GM23248 (cell line): ENCODE measurements around the gene CPSF2.

ENCODE experiments used
- EZH2 ChIP-seq: fragments of 200-600 bp; sonication (generic); IDR thresholded peaks from 2 replicates; pipeline ENCODE4 v1.6.1; 2018; ENCODE audit warnings: antibody characterized with exemption, mild to moderate bottlenecking; ENCODE audit not compliant: insufficient read depth, poor library complexity, severe bottlenecking
- EZH2phosphoT487 ChIP-seq: fragments of 200-600 bp; sonication (generic); IDR thresholded peaks from 2 replicates; pipeline ENCODE4 v1.6.1; 2018; ENCODE audit warnings: antibody characterized with exemption, moderate library complexity, mild to moderate bottlenecking, low read depth; ENCODE audit not compliant: insufficient read depth

DNA sequence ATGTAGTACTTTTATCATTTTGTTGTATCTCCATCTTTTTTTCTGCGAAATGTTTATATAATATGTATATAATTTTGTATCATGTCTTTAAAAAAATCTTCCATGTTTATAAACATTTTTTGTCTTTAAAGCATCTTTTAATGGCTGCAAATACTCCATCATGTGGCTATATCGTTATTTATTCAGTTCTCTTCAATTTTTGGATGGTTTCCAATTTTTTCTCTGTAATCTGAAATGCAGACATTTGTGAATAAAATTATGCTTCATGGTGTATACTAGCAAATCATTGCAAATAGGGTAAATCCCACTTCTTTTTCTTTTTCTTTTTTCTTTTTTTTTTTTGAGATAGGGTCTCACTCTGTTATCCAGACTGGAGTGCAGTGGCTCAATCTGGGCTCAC lies 54.0 kb downstream of the CPSF2 start:
- no peak for TF ChIP-seq EZH2
- no peak for TF ChIP-seq EZH2phosphoT487
